GM18505 (cell line): Measurements from ENCODE around the gene PHLDB2.

Experiments used
- ATAC-seq: cut with Tn5 transposase; IDR thresholded peaks from one replicate; pipeline ENCODE4 v1.9.1; 2021; ENCODE audit not compliant: unreplicated experiment
- POLR2A ChIP-seq: IDR thresholded peaks from 4 replicates; pipeline ENCODE4 v1.6.1; 2011; ENCODE audit warnings: borderline replicate concordance; ENCODE audit not compliant: insufficient read depth, insufficient read length; ENCODE audit errors: extremely low read depth

The PHLDB2 gene

GRCh38 chr3:111828530-111828929 lies 30.5 kb upstream of the PHLDB2 start:
- no peak for TF ChIP-seq POLR2A
- ATAC-seq = no peak

DNA sequence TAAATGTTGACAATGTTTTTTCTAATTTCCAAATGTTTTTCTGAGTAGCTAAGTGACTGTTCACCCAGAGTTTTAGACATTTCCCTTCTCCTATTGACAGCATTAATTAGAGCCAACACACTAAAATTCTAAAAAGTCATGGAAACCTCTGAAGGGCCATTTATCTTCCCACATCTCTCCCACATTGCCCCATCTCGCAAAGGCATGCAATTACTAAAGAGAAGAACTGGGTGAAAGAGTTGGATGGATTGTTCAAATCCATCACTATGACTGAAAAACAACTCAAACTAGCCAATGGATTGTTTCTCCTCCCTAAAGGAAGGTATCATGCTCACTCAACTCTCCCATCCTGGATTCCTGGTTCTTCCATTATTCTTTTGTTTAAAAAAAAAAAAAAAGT lies 30.0 kb upstream of the PHLDB2 start:
- no peak for TF ChIP-seq POLR2A
- no peak for ATAC-seq

DNA sequence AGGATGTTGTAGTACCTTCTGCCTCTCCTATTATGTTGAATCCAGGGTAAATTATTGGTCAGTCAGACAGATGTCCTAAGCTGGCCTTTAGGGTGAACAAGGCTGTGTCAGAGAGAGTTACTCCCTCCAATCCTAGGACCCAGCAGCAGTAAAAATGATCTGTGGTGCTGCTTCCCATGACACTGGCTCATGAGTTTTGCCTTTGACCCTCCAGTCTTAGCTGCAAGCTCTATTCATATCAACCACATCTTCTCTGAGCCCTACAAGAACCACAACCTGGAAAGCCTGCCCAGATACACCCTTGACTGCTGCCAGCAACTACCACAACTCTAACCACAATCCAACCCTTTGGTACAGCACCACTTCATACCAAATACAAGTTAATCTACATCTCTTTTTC lies 27.2 kb upstream of the PHLDB2 start:
- no peak for TF ChIP-seq POLR2A
- ATAC-seq = no peak

DNA sequence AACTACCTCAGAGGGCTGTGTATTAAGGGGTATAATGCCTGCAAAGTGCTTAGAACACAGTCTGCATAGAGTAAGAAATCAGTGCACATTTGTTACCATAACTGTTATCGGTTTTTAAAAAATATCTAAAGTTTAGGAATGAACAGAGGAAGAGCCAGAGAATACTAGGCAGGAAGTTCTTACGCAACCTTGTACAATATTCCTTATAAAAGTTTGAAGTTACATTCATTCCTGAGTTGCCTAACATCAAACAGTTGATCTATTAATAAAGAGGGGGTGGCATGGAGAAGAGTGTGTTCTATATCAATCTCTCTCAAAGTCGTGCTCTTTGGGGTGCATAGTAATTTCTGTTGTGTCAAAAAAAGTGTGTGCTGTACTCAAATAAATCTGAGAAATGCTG lies 22.0 kb upstream of the PHLDB2 start:
- no peak for TF ChIP-seq POLR2A
- no peak for ATAC-seq

- no peak for TF ChIP-seq POLR2A
- no peak for ATAC-seq
Measured at GRCh38 chr3:111838133-111838532, 20.9 kb upstream of the PHLDB2 start.

- TF ChIP-seq POLR2A = no peak
- ATAC-seq = no peak
Measured at GRCh38 chr3:111846039-111846438, 13.0 kb upstream of the PHLDB2 start.

DNA sequence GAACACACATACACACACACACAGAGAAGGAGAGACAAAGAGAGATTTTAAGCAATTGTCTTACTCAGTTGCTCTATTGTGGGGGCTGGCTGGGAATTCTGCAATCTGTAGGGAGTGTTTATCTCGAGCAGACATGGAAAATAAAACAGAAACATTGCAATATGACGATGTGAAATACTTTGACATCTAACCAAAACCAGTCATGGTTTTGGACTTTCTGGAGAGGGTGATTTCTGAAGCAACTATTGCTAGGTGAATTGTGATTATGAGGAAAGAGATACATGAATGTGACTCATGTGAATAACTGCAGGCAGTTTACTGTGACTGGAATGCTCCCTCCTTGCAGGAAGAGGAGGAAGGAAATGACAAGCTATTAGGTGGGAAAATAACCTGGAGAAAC lies 12.3 kb upstream of the PHLDB2 start:
- ATAC-seq = no peak
- no peak for TF ChIP-seq POLR2A

DNA sequence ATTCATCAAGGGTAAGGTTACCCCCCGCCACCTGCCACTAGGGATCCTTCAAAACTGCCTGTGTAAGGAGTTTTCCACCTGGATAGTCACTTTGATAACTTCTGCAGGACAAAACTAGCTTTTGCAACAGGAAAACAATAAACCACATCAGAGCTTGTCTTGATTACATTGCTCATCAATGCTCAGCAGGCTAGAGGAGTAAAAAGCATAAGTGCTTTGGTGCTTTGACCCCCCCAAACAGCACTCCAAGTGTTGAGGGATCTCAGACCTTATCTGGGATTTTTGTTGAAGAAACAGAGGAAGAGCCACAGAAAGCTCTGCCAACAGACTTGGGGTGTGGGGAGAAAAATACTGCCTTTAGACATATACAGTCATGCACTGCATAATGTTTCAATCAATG lies 10.8 kb upstream of the PHLDB2 start:
- ATAC-seq = no peak
- TF ChIP-seq POLR2A = no peak

DNA sequence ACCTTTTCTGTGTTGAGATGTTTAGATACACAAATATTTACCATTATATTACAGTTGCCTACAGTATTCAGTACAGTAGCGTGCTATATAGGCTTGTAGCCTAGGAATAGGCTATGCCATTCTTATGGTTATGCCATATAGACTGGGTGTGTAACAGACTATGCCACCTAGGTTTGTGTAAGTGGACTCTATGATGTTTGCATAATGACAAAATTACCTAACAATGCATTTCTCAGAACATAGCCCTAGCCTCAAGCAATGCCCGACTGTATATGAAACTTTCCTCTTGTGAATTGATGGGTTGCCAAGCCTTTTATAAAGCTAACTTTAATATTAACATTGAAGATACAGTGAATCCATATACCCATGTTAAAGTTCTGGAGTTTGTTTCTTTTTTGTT lies 10.3 kb upstream of the PHLDB2 start:
- TF ChIP-seq POLR2A = no peak
- no peak for ATAC-seq

GRCh38 chr3:111850537-111850936 lies 8.5 kb upstream of the PHLDB2 start:
- no peak for ATAC-seq
- TF ChIP-seq POLR2A = no peak

DNA sequence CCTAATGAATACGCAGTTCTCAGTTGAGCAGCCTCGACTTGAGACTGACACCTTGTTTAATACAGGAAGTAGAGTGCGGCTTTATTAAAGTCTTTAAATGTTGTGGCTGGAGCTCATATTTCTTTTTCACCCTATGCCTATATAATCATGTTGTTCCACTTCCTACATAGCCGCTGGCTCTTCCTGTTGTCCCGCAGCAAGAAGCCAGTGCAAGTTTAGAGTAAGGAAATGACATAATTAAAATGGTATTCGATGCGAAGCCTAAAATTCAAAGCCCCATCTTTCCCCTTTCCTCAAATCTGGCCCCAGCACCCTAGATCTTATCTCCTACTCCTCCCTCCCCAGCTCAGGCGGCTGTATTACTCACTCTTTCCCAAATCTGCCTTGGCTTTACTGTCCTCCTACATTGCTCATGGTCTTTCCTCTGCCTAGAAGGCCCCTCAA lies 7.5 kb upstream of the PHLDB2 start:
- no peak for ATAC-seq
- no peak for TF ChIP-seq POLR2A

DNA sequence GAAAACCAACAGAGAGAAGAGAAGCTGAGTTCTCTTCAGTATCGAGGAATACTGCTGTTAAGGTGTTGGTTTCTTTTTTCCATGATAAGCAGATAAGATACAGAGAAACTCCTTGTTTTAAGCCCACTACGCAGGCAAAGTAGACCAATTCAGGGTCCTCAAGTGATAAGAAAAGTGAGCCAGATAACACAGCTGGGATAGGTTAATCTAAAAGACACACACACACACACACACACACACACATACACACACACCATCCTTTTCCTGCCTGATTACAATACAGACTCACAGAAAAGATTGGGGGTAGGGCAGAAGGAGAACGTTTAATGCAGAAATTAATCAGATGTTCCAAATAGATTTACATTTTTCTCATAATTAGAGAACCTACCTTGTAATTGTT lies 6.5 kb upstream of the PHLDB2 start:
- TF ChIP-seq POLR2A = no peak
- ATAC-seq = no peak

GRCh38 chr3:111853068-111853467 lies 6.0 kb upstream of the PHLDB2 start:
- no peak for ATAC-seq
- TF ChIP-seq POLR2A = no peak

DNA sequence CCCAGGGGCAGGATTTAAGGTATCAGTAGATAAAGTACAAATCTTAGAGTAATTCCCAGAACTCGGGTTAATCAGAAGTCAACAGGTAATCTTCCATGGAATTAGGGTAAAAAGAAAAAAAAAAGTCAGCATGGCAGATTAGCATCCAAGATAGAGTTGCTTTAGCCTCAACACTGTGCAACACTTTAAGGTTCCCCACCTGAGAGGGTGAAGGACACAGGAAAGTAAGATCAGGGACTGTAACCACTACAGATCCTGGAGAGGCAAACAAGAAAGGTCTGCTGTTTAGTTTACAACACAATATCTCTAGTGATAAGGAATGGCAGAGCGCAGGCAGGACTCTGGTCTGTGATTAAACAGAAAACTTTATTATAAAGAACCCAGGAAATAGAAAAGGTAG lies 4.1 kb upstream of the PHLDB2 start:
- no peak for ATAC-seq

GRCh38 chr3:111856501-111856900 lies 2.6 kb upstream of the PHLDB2 start:
- no peak for TF ChIP-seq POLR2A
- ATAC-seq = no peak

More for the DNA sequence above, 4.1 kb upstream of the PHLDB2 start:
- TF ChIP-seq POLR2A = no peak

DNA sequence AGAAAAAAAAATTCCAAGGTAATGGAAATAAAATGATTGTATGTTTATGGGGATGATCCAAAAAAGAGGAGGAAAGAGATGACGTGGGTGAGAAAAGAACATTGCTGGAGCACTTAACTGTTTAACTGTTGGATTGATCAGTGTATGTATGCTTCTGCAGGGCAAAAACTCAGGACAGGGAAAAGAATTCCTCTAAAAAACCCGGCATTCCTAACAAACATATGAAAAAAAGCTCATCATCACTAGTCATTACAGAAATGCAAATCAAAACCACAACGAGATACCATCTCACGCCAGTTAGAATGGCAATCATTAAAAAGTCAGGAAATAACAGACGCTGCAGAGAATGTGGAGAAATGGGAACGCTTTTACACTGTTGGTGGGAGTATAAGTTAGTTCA lies 1.6 kb upstream of the PHLDB2 start:
- ATAC-seq = no peak
- TF ChIP-seq POLR2A = no peak

GRCh38 chr3:111858642-111859041 lies 423 bp upstream of the PHLDB2 start:
- ATAC-seq = no peak
- TF ChIP-seq POLR2A = no peak
